Epidermal melanocyte (primary cell): ENCODE data around the gene S100P.
"Not testable (repeated sequence)": the region's sequence is repeated elsewhere in the genome, so short reads cannot be mapped to it uniquely, and the experiment has no call there.

Experiments used
- DNase-seq: peaks from one replicate; pipeline ENCODE4 v3.0.0; 2011; ENCODE audit warnings: low spot score; ENCODE audit not compliant: insufficient read length

Gene S100P

DNA sequence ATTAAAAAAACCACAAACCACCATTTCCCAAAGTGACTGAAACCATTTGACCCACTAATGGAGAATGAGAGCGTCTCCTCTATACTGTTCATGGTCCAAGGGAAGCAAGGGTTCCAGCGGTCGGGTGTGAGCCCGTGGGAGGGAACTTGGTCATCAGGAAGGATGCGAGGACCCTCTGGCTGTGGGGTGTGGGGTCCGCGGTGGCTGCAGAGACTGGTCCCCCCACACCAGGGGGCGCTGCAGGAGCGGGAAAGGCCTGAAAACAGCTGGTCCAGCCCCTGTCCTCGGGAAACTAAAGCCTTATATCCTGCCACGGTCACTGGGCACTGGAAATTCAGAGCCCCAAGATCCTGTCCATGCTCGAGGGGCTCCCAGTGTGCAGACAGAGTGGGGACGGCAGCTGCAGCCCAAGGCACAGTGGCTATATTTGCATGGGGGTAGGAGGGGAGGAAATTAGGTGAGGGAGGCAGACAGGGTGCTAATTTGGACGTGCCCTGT lies 26.6 kb downstream of the S100P start:
- peak; percentile 97 for DNase-seq

DNA sequence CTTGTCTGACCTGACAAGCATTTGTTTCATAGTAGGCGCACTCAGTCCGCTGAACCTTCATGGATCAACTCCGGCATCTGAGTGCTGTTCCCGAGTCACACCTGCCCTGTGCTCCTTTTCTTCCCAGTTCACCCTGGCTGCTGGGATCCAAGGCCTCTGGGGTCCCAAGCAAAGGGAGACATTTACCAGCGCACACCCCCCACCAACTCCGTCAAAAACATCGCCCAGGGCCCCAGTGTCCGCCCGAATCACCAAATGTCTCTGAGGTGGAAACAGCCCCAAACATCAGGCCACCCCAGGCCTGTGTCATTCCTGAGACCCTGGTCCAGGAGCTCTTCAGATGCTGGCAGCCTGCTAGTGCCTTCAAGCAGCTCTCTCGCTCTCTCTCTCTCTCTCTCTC lies 27.4 kb downstream of the S100P start:
- DNase-seq, result no peak

DNA sequence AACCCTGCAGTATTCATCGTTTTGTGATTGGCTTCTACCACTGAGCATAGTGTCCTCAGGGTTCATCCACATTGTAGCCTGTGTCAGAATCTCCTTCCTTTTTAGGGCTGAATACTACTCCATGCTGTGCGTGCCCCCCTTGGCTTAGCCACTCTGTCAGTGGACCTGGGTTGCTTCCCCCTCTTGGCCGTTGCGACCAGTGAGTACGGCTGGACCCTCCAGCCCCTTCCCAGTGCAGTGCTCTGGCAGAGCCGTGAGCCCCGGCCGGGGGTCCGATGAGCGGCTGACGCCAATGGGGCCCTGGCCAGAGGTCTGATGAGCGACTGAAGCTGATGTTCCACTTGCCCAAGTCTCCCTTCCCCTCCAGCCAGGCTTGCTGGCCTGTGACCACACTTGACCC lies 29.2 kb downstream of the S100P start:
- no peak for DNase-seq

DNA sequence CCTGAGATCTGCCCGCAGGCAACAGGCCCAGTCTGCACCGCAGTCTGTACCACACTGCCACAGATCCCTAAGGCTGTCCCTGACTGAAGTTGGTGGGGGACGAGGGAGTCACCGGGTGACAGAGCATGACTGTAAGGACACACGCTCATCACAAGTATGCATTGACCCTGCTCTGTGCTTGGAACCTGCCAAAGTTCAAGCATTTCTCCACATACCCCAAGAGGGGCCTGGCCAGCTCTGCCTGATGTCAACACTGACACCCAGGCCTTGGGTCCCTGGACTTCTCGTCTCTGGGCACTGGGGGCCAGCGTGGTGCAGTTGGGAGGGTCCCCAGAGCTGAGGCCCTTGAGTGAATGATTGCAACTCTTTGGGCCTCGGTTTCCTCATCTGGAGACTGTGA lies 30.2 kb downstream of the S100P start:
- DNase-seq, result no peak

DNA sequence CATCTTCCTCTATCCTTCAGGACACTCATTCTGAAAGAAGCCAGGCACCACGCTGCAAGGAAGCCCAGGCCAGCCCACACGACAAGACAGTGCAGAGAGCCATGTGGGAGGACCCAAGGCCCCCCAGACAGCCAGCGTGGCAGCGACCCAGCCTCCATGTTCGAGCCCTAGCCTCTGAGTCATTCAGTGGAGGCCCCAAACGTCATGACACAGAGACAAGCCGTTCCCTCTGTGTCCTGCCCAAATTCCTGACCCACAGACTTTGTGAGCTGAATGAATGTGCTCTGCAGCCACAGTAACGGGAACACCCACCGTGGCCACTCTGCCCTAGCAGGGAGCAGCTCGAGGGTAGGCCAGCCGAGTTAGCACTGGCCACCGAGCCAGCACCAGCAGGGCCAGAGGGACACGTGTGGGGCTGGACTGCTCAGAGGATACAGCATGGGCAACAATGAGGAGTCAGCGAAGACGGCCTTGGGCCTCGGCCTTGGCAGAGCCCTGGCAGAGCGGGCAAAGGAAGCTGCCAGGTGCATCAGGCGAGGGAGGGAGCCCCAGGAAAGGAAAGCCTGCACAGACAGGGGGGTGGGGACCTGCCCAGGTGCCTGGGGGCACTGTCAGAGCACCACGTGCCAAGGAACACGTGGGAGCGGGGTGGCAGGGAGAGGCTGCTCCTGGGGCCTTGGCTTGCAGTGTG lies 30.9 kb downstream of the S100P start:
- no peak for DNase-seq

DNA sequence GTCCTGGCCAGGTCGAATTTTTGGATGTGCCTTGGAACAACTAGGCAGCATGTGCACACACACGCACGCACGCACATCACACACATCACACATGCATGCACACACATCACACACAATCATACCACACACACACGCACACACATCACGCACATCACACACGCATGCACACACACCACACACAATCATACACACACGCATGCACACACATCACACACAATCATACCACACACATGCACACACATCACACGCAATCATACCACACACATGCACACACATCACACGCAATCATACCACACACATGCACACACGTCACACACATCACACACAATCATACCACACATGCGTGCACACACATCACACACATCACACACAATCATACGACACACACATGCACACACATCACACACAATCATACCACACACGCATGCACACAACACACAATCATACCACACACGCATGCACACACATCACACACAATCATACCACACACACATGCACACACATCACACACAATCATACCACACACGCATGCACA lies 31.8 kb downstream of the S100P start:
- DNase-seq, result not testable (repeated sequence)

DNA sequence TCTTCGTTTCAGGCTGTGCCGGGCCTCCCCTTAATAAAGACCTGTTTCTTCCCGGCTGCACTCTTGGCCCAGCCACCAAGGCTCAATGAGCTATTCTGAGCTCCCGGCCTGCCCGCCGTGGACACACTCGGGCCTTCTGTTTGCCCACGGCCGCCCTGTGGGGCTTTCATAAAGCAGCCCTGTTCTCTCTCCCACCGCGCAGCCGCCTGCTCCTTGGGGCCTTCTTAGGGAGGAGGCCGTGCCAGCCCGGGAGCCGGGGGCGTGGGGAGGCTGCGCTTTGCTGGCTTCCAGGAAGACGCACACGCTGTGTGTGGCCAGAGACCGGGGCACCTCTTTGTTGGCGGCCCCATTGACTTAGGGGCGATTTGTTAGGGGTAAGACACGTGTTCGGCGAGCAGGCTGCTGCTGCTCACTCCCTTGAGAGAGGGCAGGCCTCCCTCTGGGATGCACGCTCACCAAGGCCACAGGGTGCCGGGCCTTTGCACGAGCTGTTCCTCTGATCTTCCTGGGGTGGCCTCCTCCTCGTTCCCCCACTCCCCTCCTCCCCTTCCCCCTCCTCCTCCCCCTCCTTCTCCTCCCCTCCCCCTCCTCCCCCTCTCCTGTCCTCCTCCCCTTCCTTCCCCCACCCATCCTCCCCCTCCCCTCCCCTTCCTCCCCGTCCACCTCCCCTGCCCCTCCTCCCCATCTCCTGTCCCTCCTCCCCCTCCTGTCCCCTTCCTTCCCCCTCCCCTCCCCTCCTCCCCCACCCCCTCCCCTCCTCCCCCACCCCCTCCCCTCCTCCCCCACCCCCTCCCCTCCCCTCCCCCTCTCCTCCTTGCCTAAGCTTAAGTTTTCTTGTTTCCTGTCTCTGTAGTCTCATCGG lies 33.6 kb downstream of the S100P start:
- DNase-seq, result peak; percentile 89

DNA sequence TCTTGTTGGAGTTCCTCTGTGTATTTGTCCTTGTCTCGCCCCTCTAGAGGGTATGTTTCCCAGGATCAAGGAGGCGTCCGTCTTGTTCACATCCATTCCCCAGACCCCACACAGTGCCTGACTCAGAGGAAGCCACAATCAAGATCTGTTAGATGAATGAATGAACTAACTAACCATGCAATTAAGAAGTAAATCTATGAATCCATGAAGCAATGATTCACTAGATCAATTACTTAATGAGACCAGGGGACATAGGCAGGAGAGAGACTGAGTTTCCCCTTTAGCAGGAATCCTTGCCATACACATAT lies 34.2 kb downstream of the S100P start:
- DNase-seq, result no peak

DNA sequence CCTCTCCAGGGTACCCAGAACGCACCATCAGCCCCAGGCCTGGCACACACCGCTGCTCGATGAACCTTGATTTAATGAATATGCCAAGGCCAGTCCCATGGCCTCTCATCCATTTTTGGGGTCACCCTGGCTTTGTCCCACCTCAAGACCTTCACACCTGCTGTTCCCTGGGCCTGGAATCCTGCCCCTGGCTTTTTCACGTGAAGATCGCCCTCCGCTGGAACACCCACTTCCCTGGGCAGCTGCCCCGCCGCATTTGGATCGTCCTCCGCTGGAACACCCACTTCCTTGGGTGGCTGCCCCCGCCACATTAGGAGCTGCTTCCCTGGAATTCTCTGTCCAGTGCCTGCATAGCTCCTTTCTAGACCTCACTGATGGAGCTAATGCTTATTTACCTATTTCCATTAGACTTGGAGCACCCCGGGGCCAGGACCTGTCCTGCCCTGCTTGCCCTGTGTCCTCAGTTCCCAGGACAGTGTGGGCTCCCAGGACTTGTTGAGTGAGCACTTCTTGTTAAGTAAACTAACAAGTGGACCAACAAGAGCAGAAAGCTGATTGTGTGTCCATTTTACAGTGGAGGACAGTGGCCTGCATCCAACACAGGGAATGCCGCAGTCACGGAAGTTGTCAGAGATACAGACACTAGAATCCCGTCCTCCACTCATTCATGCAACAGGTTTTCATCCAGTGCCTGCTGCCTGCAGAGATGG lies 34.8 kb downstream of the S100P start:
- no peak for DNase-seq

DNA sequence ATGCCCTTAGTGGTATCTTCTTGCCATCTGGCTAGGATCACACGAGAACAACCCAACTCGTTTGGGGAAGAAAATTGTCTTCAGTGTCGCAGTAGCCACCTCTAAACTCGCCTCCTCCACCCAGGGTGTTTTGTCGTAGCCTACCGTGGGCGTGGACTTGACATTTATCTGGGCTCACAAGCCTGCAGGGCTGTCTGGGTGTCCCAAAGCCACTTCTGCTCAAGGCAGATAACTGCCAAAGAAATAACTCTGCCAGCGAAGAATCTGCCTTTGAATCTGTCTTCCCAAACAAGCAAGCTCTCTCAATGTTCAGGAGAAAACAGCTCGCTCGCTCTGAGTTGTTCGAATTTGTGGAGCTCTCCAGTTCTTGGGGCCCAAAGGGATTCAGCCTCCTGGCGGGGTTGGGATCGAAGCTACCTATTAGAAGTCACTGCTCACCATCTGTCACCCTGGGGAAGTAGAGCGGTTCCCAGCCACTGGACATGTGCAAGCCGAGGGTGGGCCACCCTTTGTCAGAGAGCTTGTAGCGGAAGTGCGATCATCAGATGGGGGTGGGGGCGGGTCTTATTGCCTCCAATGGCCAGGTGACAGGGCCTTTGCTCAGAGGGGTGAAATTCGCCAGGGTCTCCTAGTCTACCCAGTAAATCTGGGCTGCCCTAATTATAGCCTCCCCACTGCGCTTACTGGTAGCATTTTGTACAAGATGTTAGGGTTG lies 37.1 kb downstream of the S100P start:
- DNase-seq, result no peak

DNA sequence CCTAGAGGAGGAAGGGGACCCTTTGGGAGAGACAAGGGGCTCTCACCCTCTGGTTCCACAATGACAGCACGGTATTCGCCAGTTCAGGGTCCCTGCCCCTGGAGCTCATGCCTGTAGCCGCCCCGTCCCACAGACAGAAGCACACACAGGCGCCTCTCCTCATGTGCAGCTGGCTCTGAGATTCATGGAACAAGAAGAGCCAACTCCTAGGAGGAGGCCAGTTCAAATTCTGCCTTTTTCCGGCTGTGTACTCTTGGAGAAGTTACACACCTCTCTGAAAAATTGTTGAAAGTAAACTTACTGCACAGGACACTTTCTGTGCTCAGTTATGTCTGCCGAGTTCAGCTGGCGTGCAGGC lies 37.6 kb downstream of the S100P start:
- no peak for DNase-seq

DNA sequence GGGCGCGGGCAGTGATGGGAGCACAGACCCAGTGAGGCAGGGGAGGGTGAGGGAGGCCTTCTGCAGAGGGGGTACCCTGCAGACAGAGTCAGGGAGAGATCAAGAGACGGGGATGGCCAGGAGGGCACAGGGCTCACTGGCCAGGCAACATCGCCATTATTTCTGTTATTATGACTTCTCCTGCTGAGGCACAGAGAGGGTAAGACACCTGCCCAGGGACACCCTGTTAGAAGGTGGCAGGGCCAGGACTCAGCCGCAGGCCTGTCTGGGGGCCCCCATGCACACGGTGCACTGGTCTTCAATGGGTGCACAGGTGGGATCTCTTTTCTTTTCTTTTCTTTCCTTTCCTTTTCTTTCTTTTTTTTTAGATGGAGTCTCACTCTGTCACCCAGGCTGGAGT lies 38.1 kb downstream of the S100P start:
- DNase-seq, result no peak

DNA sequence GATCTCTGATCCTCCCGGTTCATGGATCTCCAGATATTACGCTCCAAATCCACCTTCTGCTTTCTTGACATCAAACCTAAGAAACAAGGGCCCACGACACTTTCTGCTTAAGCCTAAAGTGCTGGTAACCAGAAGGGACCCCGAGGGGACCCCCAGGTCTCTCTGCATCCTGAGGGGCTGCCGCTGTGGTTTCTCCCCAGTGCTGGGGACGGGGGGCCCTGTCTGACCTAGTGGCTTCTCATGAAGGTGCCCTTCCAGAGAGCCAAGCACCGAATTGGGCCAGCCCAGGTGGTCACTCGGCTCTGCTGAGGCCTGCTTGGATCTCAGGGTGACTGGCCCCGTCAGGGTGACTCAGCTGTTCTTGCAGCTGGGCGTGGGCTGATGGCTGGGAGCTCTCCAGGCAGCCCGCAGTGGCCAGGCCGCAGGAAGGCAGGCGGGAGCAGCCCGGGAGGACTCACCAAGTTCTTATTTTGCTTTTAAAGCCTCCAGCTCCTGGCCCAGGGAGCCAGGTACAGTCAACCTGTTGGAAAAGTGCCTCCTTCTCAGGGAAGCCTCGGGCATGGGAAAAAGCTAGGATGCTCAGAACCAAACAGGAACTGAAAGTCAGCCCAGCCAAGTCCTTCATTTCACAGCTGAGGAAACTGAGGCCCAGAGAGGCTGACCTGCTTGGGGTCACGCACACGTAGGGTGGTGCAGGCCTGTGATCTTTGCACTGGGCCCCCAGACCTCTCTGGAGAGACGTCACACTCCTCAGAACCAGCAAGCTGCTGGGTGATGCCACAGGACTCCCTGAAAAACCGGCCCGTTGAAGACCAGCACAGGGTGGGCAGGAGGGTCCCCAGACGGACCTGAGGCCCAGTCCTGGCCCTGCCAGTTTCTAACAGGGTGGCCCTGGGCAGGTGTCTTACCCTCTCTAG lies 39.0 kb downstream of the S100P start:
- DNase-seq, result no peak

DNA sequence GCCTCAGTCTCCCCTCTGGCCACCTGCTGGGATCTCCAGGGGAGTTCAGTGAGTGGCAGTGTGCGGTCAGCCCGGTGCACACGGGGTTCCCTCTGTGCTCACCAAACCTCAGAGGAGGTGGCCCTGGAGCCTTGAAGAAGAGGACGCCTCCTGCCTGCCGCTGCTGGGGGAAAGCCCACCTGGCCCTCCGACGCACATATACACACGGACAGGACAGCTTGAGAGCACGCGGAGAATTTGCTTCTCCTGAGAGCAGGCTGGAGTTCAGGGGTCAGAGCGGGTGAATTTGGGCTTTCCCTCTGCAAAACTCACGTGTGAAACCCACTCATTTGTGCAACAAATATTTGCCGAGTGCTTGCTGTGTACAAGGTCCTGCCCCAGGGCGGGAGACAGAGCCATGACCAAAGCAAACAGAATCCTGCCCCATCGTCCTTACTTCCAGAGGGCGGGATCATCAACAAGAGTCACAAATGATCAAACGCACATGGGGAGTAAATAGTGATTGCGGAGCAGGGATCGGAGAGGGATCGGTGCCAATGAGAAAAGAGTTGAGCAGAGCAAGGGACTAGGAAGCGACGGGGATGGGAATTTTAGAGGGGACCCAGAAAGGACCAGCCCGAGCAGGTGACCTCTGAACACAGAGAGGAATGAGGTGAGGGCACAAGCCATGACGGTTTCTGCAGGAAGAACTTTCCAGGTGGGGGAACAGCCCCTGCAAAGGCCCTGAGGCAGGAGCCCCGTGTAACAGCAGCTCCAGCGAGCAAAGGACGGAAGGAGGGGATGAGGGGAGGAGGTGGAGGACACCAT lies 39.9 kb downstream of the S100P start:
- DNase-seq, result no peak

DNA sequence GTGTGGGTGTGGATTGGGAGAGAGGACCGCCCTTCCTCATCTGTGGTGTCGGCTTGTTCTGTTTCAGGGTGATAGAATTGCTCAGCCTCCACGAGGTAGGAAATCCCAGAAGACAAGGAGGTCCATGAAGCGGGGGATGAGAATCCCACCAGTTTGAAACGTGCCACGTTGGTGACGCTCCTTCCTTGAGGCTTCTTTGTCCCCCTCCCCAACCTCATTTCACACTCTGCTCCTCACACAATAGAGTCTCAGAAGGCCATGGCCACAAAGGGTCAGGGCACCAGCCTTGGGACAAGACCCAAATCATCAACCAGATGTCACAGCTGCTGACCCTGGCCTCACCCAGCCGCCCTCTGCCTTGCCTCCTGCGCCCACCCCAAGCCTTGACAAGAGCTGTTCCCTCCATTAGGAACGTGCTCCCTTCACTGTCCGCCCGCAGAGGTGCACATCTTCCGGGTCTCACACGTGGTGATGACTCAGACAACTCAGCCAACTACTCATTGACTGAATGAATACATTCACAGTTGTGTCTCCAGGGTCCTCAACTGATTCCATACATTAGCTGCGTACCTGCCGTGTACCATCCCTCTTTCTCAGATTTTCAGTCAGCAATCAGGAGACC lies 40.6 kb downstream of the S100P start:
- DNase-seq, result no peak

DNA sequence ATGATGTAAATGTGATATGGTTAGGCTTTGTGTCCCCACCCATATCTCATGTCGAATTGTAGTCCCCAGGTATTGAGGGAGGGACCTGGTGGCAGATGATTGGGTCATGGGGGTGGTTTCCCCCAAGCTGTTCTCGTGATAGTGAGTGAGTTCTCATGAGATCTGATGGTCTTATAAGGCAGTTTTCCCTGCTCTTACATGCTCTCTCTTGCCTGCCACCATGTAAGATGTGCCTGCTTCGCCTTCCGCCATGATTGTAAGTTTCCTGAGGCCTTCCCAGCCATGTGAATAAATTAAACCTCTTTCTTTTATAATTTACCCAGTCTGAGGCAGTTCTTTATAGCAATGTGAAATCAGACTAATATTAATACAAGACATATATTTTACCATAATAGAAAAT lies 46.2 kb downstream of the S100P start:
- no peak for DNase-seq

DNA sequence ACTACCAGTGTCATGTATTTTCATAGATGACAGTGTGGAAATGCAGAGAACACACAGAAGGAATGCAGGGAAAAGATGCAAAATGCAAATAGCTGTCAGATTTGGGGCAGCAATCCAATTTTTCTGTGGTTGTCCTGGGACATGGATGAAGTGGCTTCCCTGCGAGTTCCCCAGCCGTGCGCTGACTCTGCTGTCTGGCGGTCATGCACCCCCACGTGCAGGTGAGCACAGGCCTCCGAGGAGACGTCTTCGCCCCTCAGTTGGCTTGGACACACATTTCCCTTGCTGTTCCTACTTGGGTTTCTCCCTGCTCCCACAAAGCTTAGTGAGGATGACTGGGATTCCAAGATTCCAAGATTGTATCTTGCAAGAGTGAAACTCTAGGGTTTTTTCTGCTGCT lies 46.7 kb downstream of the S100P start:
- DNase-seq, result no peak

DNA sequence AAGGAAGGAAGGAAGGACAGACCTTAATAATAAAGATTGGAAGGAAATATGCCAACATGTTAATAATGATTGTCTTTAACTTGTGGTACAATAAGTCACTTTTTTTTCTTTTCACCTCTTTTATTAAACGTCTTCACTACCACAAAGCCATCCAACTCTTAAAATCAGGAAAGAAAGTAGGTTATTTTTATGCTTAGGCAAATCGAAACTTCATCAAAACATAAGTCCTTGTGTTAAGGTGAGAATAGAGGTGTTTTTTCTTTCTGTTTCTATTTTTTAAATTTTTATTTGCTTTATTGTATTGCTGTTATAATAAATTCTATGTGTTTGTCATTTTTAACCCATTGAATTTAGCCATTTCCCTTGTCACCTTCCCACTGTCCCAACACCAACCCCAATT lies 48.8 kb downstream of the S100P start:
- DNase-seq, result no peak

DNA sequence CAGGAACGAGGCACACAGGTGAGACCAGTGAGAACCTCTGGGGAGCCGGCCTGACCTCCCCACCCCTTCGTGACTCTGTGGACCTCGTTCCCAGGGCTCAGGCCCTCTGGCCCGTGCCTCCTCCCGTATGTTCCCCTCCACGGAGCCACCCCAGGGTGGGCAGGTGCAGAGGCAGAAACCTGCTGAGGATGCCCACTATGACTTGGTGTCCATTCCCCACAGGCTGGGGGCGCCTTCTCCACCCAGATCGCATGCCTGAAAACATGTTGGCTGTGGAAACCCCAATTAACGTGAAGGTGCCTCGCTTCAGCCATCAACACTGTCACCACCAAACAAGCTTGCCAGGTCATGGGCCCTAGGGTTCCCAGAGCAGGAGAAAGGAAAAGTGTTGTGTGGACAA lies 49.3 kb downstream of the S100P start:
- DNase-seq, result no peak
